ENCODE results near the gene WWOX.

DNA sequence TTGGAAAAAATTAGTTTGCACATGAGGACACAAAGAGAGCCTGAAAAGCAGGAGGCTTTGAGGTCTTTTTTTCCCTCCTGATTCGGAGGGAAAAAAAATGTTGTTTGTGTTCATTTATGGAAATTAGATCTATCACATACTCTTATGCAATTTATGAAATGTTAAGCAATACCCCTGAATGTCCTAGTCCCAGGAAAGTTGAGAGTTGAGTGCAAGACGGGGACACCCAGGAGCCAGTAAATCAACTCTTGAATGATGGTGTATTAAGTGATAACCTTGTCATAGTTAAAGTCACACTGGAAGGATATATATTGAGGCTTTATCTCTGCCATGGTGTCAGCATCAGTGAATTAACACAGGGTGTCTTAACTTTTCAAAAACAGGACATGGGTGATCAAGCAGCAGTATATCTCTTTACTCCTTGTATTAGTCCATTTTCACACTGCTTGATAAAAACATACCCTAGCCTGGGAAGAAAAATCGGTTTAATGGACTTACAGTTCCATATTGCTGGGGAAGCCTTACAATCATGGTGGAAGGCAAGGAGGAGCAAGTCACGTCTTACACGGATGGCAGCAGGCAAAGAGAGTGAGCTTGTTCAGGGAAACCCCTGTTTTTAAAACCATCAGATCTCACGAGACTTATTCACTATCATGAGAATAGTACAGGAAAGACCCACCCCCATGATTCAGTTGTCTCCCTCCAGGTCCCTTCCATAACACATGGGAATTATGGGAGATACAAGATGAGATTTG lies 1032.0 kb downstream of the WWOX start:
- TF ChIP-seq, protein P1, sequence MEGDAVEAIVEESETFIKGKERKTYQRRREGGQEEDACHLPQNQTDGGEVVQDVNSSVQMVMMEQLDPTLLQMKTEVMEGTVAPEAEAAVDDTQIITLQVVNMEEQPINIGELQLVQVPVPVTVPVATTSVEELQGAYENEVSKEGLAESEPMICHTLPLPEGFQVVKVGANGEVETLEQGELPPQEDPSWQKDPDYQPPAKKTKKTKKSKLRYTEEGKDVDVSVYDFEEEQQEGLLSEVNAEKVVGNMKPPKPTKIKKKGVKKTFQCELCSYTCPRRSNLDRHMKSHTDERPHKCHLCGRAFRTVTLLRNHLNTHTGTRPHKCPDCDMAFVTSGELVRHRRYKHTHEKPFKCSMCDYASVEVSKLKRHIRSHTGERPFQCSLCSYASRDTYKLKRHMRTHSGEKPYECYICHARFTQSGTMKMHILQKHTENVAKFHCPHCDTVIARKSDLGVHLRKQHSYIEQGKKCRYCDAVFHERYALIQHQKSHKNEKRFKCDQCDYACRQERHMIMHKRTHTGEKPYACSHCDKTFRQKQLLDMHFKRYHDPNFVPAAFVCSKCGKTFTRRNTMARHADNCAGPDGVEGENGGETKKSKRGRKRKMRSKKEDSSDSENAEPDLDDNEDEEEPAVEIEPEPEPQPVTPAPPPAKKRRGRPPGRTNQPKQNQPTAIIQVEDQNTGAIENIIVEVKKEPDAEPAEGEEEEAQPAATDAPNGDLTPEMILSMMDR (conservative IDR thresholded peaks at IDR 0.05; ENCODE audit: low read depth, low read length) = no peak
- no peak for TF ChIP-seq RCOR1 (IDR thresholded peaks at IDR 0.05; ENCODE audit: insufficient replicate concordance, low read length)
- no peak for TF ChIP-seq RAD21 (IDR thresholded peaks at IDR 0.05; ENCODE audit: low read length)
- TF ChIP-seq POLR2A (IDR thresholded peaks at IDR 0.05; ENCODE audit: low read depth, low read length) = no peak
- no peak for TF ChIP-seq BHLHE40 (IDR thresholded peaks at IDR 0.05; ENCODE audit: low read depth, low read length)
- TF ChIP-seq CEBPB (IDR thresholded peaks at IDR 0.05; ENCODE audit: low read depth, low read length) = no peak
- TF ChIP-seq MAZ (IDR thresholded peaks at IDR 0.05; ENCODE audit: borderline replicate concordance, low read depth, low read length) = no peak
- TF ChIP-seq FOS (IDR thresholded peaks at IDR 0.05; ENCODE audit: low read depth, low read length) = no peak
- no peak for TF ChIP-seq MXI1 (IDR thresholded peaks at IDR 0.05; ENCODE audit: borderline replicate concordance, low read depth, low read length)
- no peak for TF ChIP-seq CHD1 (IDR thresholded peaks at IDR 0.05; ENCODE audit: low read depth, low read length)
